ENCODE data around the gene CHIC2. TPM values are rescaled to one million over a fixed set of nuclear protein-coding genes. Genes with fewer than 3 reads are reported as not detected.

The CHIC2 gene
- total and polyA plus RNA-seq, 9 donors, result 14.7 to 37.6 (median 18.3) TPM

- WGBS, 3 donors, result 40 to 43% (median 43%) methylated on average over 5 of the region's 5 CpGs
- Histone ChIP-seq H3K27me3 (no peaks in the 10 kb centered on the region), H3K4me1 (ENCODE audit: insufficient read depth) (peaks cover 12% of the 10 kb centered on the region), H3K36me3 (no peaks in the 10 kb centered on the region), H3K9me3 (no peaks in the 10 kb centered on the region), H3K27ac (no peak overlapping the region), H3K4me3 (no peak overlapping the region)
- no peak for TF ChIP-seq EP300 (IDR thresholded peaks at IDR 0.05)
- TF ChIP-seq POLR2A (IDR thresholded peaks at IDR 0.05), result no peak
- no peak for TF ChIP-seq CTCF (IDR thresholded peaks at IDR 0.05)
- intact Hi-C loops (cut with DNase I), result no loop called here
- no peak for DNase-seq
These were observed 34.0 kb upstream of the CHIC2 start for GRCh38 chr4:54098375-54098774.

- peaks cover 13% of the 10 kb centered on the region for H3K4me1 ChIP-seq (ENCODE audit: insufficient read depth)
- H3K9me3 ChIP-seq, result no peaks in the 10 kb centered on the region
- intact Hi-C loops (cut with DNase I), result no loop called here
- H3K27ac ChIP-seq, result no peak overlapping the region
- no peaks in the 10 kb centered on the region for H3K27me3 ChIP-seq
- 68 to 72% (median 70%) methylated on average over 6 of the region's 6 CpGs for WGBS, 3 donors
- H3K36me3 ChIP-seq, result no peaks in the 10 kb centered on the region
- no peak for DNase-seq
- no peak overlapping the region for H3K4me3 ChIP-seq
- TF ChIP-seq EP300 (IDR thresholded peaks at IDR 0.05) (no peak), POLR2A (IDR thresholded peaks at IDR 0.05) (no peak), CTCF (IDR thresholded peaks at IDR 0.05) (no peak)
These were observed 32.7 kb upstream of the CHIC2 start for GRCh38 chr4:54097152-54097551.

GRCh38 chr4:54096295-54096962 is 32.0 kb upstream of the CHIC2 start:
- H3K27ac ChIP-seq, result no peak overlapping the region
- H3K36me3 ChIP-seq, result no peaks in the 10 kb centered on the region
- H3K9me3 ChIP-seq, result no peaks in the 10 kb centered on the region
- H3K4me3 ChIP-seq, result no peak overlapping the region
- DNase-seq, result no peak
- no peak for TF ChIP-seq CTCF (IDR thresholded peaks at IDR 0.05)
- TF ChIP-seq POLR2A (IDR thresholded peaks at IDR 0.05), result no peak
- no peak for TF ChIP-seq EP300 (IDR thresholded peaks at IDR 0.05)
- H3K27me3 ChIP-seq, result no peaks in the 10 kb centered on the region
- 52 to 55% (median 54%) methylated on average over 13 of the region's 13 CpGs for WGBS, 3 donors
- intact Hi-C loops (cut with DNase I), result no loop called here
- peaks cover 16% of the 10 kb centered on the region for H3K4me1 ChIP-seq (ENCODE audit: insufficient read depth)

GRCh38 chr4:54095110-54095825 is 30.9 kb upstream of the CHIC2 start:
- no peaks in the 10 kb centered on the region for H3K9me3 ChIP-seq
- H3K27ac ChIP-seq, result no peak overlapping the region
- intact Hi-C loops (cut with DNase I), result no loop called here
- DNase-seq, result no peak
- no peaks in the 10 kb centered on the region for H3K27me3 ChIP-seq
- H3K4me3 ChIP-seq, result no peak overlapping the region
- no peaks in the 10 kb centered on the region for H3K36me3 ChIP-seq
- WGBS, 3 donors, result 30 to 34% (median 32%) methylated on average over 19 of the region's 19 CpGs
- TF ChIP-seq EP300 (IDR thresholded peaks at IDR 0.05) (no peak), CTCF (IDR thresholded peaks at IDR 0.05) (no peak), POLR2A (IDR thresholded peaks at IDR 0.05) (no peak)
- peaks cover 10% of the 10 kb centered on the region for H3K4me1 ChIP-seq (ENCODE audit: insufficient read depth)
